HG02943 (cell line): ENCODE results near the gene CDH8.

Experiments
- ATAC-seq: cut with Tn5 transposase; IDR thresholded peaks from one replicate; pipeline ENCODE4 v1.9.1; 2021; ENCODE audit warnings: mild to moderate bottlenecking, low read depth, moderate library complexity; ENCODE audit not compliant: unreplicated experiment

The CDH8 gene, protein sequence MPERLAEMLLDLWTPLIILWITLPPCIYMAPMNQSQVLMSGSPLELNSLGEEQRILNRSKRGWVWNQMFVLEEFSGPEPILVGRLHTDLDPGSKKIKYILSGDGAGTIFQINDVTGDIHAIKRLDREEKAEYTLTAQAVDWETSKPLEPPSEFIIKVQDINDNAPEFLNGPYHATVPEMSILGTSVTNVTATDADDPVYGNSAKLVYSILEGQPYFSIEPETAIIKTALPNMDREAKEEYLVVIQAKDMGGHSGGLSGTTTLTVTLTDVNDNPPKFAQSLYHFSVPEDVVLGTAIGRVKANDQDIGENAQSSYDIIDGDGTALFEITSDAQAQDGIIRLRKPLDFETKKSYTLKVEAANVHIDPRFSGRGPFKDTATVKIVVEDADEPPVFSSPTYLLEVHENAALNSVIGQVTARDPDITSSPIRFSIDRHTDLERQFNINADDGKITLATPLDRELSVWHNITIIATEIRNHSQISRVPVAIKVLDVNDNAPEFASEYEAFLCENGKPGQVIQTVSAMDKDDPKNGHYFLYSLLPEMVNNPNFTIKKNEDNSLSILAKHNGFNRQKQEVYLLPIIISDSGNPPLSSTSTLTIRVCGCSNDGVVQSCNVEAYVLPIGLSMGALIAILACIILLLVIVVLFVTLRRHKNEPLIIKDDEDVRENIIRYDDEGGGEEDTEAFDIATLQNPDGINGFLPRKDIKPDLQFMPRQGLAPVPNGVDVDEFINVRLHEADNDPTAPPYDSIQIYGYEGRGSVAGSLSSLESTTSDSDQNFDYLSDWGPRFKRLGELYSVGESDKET

DNA sequence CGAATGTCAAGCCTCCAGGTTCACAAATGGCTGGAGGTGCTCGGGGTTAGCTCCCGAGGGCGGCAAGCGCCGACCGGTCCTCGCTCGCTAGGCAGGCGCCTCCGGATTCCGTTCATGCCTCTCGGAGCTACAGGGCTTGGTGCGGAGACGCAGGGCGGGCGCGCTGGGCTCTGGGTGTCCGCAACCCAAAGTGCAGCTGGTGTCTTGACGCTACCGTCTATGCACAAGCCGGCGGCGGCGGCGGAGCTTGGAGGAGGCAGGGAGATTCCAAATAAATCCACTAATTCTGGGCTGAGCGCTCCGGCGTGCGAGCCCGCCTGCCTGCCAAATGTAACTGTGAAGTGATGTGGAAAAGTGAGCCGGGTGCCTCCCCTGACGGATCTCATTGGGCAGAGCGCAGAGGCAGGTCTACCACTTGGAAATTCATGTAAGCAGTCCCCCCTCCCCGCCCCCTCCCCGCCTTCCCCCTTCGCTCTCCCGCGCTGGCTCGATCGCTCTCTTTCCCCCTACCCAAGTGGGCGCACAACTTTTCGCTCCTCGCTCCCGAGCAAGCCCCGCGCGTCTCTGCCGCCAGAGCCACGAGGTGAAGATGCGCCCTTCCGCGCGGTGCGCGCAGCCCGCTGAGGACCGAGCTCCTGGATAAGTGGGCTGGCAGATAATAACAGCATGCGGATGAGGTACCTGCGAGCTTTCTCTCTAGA, at the start of gene CDH8:
TSS of gene CDH8 (minus strand) at position 338 of the 701 bp plus-strand sequence. CDS start 15,035 bp downstream, outside the sequence.
- ATAC-seq = no peak

DNA sequence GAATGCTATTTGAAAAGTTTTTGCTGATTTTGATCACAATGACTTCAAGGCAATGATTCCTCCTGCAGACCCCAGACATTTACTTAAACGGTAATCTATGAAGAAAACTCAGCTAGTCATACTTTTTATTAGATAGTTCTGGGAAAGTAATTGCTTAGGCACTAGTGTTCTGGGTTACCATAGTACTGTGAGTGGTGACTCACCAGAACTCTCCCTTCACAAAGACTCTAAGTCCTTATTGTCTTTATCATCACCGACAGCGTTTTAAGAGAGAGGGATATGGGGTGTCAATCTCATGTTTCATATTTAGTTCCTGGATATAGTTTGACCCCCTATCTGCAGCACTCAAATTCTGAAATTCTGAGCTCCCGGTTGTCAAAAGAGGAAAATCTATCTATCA, 43.0 kb upstream of the CDH8 start:
- no peak for ATAC-seq

DNA sequence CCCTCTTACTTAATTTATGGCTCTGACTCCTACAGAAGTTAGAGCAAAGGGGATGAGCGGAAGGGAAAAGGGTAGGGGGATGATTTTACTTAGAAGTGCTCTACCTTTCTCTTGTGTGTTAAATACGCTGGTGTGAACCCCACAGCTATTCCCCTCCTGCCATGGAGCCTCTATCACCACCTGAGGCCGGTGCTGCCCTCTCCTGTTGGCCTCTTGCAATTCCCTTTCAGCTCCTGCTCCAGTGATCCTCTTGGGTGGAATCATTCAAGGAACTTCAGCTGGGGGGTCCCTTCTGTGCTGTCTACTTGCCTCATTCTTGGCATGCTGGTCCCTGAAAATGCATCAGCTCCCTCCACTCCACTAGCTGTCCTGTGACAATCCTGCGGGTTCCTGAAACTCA, 41.8 kb upstream of the CDH8 start:
- ATAC-seq = no peak

DNA sequence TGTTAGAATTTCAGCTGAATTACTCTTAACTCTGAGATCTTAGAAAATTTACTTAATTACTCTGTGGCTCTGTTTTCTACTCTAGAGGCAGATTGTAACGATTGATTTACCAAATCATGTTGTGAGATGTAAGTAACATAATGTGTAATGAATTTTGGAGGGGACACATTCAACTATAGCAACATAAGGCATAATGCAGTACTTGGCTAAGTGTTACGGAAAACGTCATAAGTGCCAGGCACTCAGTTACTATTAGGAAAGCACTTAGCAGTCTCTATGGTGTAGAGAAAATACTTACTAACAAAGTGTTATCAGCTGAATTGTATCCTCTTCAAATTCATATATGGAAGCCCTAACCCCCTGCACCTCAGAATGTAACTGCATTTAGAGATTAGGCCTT, 40.6 kb upstream of the CDH8 start:
- no peak for ATAC-seq

DNA sequence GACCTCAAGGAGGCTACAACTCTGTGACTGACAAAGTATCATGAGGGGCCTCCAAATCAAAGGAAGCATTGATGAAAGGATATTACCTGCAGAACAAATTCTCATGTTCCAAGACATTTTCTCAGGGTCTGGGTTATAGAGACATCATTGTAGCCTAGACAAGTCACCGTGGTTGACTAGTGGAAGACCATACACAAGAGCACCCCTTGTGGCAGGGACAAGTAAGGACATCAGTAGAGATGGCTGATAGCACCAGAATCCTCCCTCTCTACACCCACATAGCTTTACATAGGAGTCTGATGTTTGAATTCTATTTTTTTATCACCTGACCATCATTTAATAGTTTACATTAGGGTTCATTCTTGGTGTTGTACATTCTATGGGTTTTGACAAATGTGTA, 32.5 kb upstream of the CDH8 start:
- no peak for ATAC-seq

DNA sequence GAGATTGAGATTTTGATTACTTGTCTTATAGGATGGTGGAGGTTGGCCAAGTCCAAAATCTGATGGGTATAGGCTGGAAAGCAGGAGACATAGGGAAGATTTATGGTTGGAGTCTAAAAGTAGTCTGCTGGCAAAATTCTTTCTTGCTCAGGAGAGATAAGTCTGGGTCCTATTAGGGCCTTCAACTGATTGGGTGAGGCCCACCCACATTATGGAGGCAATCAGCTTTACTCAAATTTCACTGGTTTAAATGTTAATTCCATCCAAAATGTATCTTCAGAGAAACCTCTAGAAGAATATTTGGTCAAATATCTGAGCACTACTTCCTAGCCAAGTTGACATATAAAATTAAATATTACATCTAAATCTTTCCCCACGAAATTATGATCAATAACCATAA, 31.7 kb upstream of the CDH8 start:
- no peak for ATAC-seq

DNA sequence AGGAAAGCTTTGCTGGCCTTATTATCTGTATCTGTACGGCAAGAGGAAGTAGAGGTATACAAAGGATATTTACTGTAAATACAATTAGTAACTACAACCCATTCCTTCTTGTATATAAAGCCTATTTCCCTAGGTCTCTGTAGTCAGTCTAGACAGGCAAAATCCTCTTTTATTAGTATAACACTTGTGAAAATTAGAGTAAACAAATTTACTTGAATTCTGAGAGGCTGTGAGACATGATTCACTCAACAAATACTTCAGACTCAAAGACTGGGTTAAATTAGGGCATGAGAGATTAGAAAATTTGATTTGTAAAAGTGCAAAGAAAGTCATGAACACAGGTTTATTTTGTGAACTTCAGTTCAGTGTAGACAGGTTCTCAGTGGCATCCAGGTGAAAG, 30.9 kb upstream of the CDH8 start:
- ATAC-seq = no peak

DNA sequence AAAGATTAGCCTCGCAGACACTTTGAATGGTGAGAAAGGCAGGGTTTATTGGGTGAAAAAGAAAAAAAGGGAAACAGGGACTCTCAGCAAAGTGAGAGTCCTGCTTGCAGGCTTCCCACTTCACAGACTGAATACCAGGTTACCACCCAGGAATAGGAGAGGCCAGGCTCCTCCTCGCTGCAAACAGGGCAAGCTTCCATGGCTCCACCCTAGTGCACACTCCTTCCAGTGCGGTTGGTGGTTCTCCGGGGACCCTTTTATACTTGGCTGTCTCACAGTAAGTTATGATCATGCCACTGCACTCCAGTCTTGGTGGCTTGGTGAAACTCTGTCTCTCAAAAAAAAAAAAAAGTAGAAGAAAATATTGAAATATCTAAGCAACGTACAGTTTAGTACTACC, 30.5 kb upstream of the CDH8 start:
- no peak for ATAC-seq

DNA sequence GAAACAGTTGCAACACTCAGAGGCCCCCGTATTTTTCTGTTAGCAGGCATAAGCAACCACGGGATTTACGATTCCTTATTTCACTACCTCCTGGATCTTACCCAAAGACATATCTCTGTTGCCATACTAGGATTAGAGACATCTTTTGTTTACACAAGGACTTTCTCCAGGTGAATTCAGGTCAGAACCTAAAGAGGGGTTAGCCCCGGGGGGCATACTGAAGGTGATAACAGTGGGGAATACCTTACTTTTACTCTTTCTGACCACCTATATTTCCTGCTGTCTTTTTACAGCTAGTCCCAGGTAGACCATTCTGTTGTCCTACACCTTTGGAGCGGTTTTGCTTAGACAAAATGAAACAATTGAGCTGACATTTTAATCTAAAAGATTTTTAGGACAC, 27.9 kb upstream of the CDH8 start:
- no peak for ATAC-seq

DNA sequence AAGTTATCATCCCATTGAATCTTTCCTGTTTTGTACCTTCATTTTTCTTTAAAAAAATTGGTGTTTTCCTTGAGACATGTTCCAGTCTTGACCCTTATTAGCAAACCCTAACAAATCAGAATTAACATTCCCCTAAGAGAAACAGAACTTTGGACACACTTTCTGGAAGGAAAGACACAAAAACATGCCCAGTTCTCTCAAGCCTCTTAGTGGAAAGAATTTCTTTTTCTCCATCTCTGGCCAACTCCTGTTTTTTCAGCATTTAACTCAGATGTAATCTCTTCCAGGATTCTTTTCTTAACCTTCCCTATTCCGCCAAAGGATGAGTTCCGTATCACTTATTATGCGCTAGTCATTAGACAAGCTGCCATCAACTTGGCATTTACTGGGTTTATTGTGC, 23.9 kb upstream of the CDH8 start:
- no peak for ATAC-seq

DNA sequence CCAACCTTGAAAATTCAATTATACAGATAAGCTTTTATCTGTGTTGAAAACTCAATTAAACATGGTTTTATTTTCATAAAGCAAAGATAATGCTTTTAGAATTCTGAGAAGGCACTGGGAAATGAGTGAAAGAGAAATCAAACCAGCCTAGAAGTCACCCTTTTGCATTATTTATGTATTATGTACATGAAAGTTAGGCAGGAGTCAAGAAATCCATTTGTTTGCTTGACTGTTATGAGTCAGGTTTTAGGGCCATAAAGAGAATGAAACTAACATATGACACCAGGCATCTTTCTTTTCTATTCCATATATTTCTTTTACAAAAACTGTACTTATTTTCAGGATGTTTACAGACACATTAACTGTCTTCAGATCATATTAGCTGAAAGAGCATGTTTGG, 23.3 kb upstream of the CDH8 start:
- no peak for ATAC-seq

DNA sequence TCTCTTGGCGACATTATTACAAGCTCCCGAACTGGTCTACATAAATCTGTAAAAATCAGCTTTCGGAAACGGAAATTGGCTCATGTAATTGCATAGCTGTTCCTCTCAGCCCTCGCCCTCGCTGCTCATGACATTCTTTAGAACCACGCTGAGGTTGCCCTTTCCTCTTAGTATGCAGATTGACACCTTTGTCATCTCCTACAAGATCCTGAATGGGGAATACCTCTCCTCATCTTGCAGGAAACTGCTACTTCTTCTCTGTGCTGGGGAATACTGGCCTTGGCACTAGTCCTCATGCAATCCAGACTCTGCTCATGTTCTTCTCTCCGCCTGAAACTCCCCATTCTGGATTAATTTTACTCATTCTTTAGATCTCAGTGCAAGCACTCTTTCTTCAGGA, 22.2 kb upstream of the CDH8 start:
- no peak for ATAC-seq

DNA sequence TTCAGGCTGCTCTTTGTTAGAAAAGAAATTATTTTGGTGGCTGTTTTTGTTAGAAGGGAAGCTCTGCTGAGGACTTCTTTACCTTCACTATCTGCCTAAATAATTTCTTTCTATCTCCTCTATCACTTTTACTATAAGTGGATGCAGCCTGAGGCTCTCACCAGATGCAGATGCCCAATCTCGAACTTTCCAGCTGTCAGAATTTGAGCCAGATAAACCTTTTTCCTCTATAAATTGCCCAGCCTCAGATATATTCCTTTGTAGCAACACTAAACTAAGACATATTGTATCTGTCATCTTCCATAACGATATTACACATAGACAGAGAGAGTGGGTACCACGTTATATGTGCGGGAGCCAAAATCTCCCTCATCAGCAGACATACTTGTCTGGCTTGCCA, 15.7 kb upstream of the CDH8 start:
- ATAC-seq = no peak

DNA sequence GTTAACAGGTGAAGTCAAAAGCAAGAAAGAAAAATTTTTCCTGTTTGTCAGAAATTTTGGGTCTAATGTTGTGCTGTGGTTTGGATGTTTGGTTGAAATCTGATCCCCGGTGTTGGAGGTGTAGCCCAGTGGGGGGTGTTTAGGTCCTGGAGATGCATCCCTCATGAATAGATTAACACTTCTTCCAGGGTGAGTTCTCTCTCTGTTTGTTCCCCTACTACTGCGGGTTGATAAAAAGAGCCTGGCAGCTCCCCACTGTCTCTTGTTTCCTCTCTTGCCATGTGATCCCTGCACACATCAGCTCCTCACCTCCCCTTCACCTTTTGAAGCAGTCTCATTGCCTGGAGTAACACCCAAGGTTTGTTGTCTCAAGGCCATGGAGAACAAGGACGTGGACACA, 14.6 kb upstream of the CDH8 start:
- ATAC-seq = no peak

DNA sequence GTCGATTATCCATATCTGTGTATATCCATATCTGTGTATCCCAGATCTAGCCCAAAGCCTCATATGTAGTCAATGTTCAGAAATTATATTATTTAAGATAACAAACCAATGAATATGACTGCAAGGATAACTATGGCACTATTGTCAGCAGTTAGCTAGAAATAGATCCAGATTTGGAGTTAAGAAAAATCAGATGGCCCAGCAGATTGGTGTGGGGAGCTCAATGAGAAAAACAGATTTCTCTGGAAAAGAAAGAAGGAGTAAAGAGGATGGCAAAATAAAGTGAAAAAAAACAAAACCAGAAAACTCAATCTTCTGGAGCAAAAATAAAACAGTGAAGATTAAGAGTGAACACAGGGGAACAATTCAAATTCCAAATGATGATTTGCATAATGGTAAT, 10.6 kb upstream of the CDH8 start:
- no peak for ATAC-seq

DNA sequence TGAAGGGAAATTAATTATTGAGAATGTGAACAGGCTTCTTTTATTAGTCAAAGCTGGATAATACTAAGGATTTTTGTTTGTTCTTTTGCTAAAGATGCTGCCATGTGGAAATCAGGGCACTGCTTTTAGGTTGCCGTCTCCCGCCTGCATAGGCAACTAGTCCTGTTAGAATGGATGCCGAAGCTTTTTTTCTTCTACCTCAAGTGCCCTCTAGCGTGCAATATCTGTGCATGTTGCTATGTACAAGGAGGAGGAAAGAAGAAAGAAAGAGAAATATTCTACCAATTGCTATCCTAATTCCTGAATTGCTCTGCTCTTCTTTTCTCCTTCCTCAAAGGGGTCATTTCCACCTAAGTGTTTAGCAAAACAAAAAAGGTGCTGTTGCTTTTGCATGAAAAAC, 5.2 kb upstream of the CDH8 start:
- ATAC-seq = no peak

DNA sequence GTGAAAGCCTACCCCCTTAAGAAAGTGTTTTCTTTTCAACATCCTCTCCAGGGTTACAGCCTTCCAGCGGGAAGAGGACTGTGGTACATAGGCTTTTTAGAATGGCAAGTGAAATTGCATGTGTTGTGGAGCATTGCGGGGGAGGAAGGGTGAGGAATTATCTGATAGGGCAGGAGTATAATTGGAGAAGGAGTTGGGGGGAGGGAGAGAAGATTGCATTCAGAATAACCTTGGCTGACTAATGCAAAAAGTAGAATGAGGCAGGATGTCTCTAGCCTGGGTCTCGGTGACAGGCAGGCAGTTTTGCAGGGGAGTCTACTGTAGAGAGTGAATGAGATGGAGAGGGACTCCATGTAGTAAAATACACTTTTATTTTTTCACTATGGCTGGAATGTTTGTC, 2.4 kb upstream of the CDH8 start:
- no peak for ATAC-seq

DNA sequence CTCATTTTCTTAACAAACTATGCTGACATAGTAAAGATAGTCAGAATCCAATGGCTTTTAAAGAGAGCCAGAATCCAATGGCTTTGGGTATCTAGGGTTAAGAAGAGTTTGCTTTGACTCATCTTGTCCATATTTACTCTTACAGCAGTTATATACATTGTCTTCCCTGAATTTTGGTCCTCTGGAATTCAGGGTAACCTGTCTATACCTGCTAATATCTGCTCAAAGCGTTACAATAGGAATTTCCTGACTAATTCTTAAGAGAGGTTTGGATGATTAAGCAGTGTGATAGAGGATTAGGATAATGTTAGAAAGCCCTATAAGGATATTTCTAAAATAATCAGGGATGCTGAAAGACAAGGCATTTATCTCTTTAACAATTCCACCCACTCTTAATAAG, 2.0 kb upstream of the CDH8 start:
- ATAC-seq = no peak

DNA sequence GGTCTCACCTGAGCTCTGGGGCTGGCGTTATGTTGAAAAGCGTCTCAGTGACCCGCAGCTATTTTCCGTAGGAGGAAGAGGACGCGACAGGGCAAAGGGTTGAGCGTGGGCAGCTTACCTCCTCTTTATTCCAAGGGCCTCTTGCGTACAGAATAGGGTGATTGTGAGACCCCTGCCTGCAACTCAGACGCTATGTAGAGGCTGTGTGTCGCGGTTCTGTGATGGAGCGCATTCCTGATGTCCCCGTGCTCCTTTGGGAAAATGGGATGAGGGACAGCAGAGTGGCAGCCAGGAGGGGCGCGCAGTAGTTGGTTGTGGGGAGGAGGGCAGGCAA, 531 bp upstream of the CDH8 start:
- no peak for ATAC-seq

DNA sequence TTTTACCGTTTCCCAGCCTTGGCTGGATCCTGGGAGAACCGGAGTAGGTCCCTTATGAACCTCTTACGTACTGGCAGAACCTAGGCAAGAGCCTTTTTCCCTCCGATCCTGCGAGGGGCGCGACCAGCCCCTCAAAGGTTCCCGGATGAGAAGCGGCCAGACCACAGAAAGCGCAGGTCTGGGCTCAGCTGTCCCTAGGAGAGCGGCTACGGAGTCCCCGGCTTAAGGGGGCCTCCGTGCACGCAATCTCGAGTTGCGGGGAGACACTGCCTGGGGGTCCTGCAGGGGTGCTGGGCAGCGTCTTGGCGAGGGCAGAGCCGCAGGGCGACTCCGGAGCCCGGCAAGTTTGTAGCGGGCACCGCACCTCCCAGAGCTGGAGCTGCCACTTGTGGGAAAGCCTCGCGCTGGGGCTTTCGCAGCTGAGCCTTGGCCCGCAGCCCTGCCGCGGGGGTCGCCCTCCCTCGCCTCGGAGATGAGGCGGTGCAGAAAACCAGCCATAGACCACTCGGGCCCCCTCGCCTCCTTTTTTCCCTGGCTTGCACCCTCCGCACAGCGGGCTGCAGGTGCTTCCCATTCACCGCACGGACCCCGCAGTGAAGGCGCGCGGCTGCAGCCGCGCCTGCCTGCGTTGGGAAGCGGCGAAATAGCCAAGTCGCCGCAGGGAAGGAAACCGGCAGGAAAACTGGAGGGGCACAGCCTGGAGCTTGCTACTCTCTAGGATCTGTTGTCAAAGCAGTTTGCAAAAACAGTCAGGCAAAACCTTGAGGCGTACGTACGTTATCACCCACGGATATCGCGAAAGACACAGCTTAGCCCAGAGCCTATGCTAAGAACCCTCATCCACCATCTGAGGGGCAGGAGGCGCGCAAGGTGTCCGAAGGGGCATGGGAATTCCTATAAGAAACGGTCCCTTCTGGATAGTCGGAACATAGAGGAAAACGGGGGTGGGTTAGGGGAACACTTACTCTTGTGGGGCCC, 834 bp downstream of the CDH8 start:
- no peak for ATAC-seq
